HepG2 (cell line): Measurements from ENCODE around the gene TAB3. TPM values are rescaled to one million over a fixed set of nuclear protein-coding genes. Genes with fewer than 3 reads are reported as not detected.

ENCODE experiments used
- ATAC-seq: fragments of 200-7000 bp; cut with Tn5 transposase; 3 replicates; pipeline ENCODE4 v1.9.1; 2020; ENCODE audit warnings: mild to moderate bottlenecking, moderate library complexity
- BruUV-seq: library from RNA; stranded (reverse); fragments of 400-500 nt; replicated peaks from 2 replicates; lab custom pipeline; 2021; lab: Mats Ljungman, UMichigan
- CTCF ChIA-PET: fragments of 300-600 bp; formaldehyde crosslinking; extraction: SDS; loops from one replicate; lab custom pipeline; 2021; ENCODE audit warnings: low total read pairs, inconsistent platforms, low intra/inter-chr PET ratio; lab: Yijun Ruan, JAX
- POLR2A ChIA-PET: fragments of 350-600 bp; sonication (Branson Sonifier 250); formaldehyde crosslinking; loops from one replicate; lab custom pipeline; 2020; ENCODE audit warnings: antibody characterized with exemption, inconsistent platforms; lab: Yijun Ruan, JAX
- DNase-seq: peaks from one replicate; pipeline ENCODE4 v3.0.0-alpha.2; 2015; ENCODE audit warnings: low spot score
- FAIRE-seq: peaks from 3 replicates; lab custom pipeline; 2011; peaks lifted over from hg19 to GRCh38; lab: Jason Lieb, UNC
- H2AFZ ChIP-seq: one replicate; pipeline ENCODE4 v1.6.1; 2011; ENCODE audit warnings: low read length, inconsistent platforms
- H3K27ac ChIP-seq: fragments of 300-600 bp; 3 replicates; pipeline ENCODE4 v1.8.0; 2011; ENCODE audit warnings: mixed run types, mild to moderate bottlenecking, mixed read lengths, low read length, inconsistent platforms; ENCODE audit not compliant: insufficient read depth; ENCODE audit errors: extremely low read length
- H3K27me3 ChIP-seq, 2 experiments: fragments of 200-600 bp in 1 of 2; 2 replicates in 1 of 2; 3 replicates in 1 of 2; pipeline versions ENCODE4 v1.6.0 to v1.8.0; 2011; ENCODE audit warnings: low read length in 2 of 2, mild to moderate bottlenecking in 2 of 2, moderate library complexity in 2 of 2, inconsistent platforms in 1 of 2; ENCODE audit not compliant: insufficient read depth in 2 of 2, control insufficient read depth in 1 of 2
- H3K36me3 ChIP-seq, 2 experiments: fragments of 200-600 bp in 1 of 2; replicated peaks in 1 of 2; 2 replicates in 1 of 2; 3 replicates in 1 of 2; pipeline versions ENCODE4 v1.5.1 to v1.8.0; 2011; ENCODE audit warnings: low read length in 2 of 2, inconsistent platforms in 1 of 2; ENCODE audit not compliant: insufficient read depth in 2 of 2, control insufficient read depth in 1 of 2
- H3K4me1 ChIP-seq: 2 replicates; pipeline ENCODE4 v1.5.1; 2012; ENCODE audit warnings: low read length, inconsistent platforms; ENCODE audit not compliant: insufficient read depth
- H3K4me2 ChIP-seq: 2 replicates; pipeline ENCODE4 v1.6.0; 2011; ENCODE audit warnings: low read depth, low read length, inconsistent platforms
- H3K4me3 ChIP-seq, 3 experiments: fragments of 200-600 bp in 1 of 3; sonication (generic), shearing (Covaris generic) in 1 of 3; replicated peaks in 1 of 3; 2 replicates each; pipeline ENCODE4 v1.5.1; 2011 to 2016; ENCODE audit warnings: low read length in 3 of 3, inconsistent platforms in 2 of 3, low read depth in 2 of 3, mild to moderate bottlenecking in 2 of 3, control low read depth in 1 of 3, mixed read lengths in 1 of 3; ENCODE audit not compliant: insufficient read depth in 1 of 3
- H3K79me2 ChIP-seq: one replicate; pipeline ENCODE4 v1.6.1; 2011; ENCODE audit warnings: low read length, inconsistent platforms; ENCODE audit not compliant: insufficient read depth
- H3K9ac ChIP-seq: 2 replicates; pipeline ENCODE4 v1.6.0; 2011; ENCODE audit warnings: mild to moderate bottlenecking, low read depth, low read length, inconsistent platforms; ENCODE audit not compliant: insufficient read depth
- H3K9me3 ChIP-seq: 2 replicates; pipeline ENCODE4 v1.5.1; 2012; ENCODE audit warnings: mild to moderate bottlenecking, low read length
- H4K20me1 ChIP-seq: 2 replicates; pipeline ENCODE4 v1.6.0; 2011; ENCODE audit warnings: inconsistent platforms, mild to moderate bottlenecking, low read length, moderate library complexity; ENCODE audit not compliant: insufficient read depth
- BORCS8-MEF2B ChIP-seq: sonication (generic); formaldehyde crosslinking; IDR thresholded peaks from 2 replicates; pipeline ENCODE4 v1.8.0; 2022; ENCODE audit warnings: mild to moderate bottlenecking, missing genetic modification reagents
- GPN1 ChIP-seq: sonication (generic); formaldehyde crosslinking; IDR thresholded peaks from 2 replicates; pipeline ENCODE4 v1.5.1; 2020; ENCODE audit warnings: missing genetic modification reagents, borderline replicate concordance
- HNRNPL ChIP-seq: fragments of 200-400 bp; formaldehyde crosslinking; IDR thresholded peaks from 2 replicates; pipeline ENCODE4 v1.6.1; 2017; ENCODE audit warnings: mild to moderate bottlenecking, low read depth, low read length
- IKZF4 ChIP-seq: sonication (generic); formaldehyde crosslinking; IDR thresholded peaks from 2 replicates; pipeline ENCODE4 v1.5.1; 2020; ENCODE audit warnings: borderline replicate concordance, mild to moderate bottlenecking, low read depth, missing genetic modification reagents; ENCODE audit errors: not compliant biosample characterization
- KDM2A ChIP-seq: sonication (generic); formaldehyde crosslinking; IDR thresholded peaks from 2 replicates; pipeline ENCODE4 v1.4.0; 2020; ENCODE audit warnings: low read depth, missing genetic modification reagents, borderline replicate concordance
- MTA1 ChIP-seq: sonication (generic); formaldehyde crosslinking; IDR thresholded peaks from 2 replicates; pipeline ENCODE4 v1.4.0; 2020; ENCODE audit warnings: missing genetic modification reagents, mild to moderate bottlenecking, borderline replicate concordance
- RFXAP ChIP-seq: sonication (generic); formaldehyde crosslinking; IDR thresholded peaks from 2 replicates; pipeline ENCODE4 v1.4.0; 2020; ENCODE audit warnings: missing genetic modification reagents, borderline replicate concordance
- SIN3A ChIP-seq: IDR thresholded peaks from 2 replicates; pipeline ENCODE4 v1.6.1; 2011; ENCODE audit warnings: low read depth, mild to moderate bottlenecking, control low read depth, low read length, borderline replicate concordance
- SIX1 ChIP-seq: sonication (generic); formaldehyde crosslinking; IDR thresholded peaks from 2 replicates; pipeline ENCODE4 v1.4.0; 2020; ENCODE audit warnings: missing genetic modification reagents, borderline replicate concordance
- SRSF4 ChIP-seq: fragments of 200-400 bp; formaldehyde crosslinking; IDR thresholded peaks from one replicate; pipeline ENCODE4 v1.6.1; 2018; ENCODE audit warnings: mild to moderate bottlenecking, low read depth, low read length, moderate library complexity; ENCODE audit not compliant: poor library complexity, severe bottlenecking
- ZNF276 ChIP-seq: sonication (generic); formaldehyde crosslinking; IDR thresholded peaks from 2 replicates; pipeline ENCODE4 v1.4.0; 2020; ENCODE audit warnings: mild to moderate bottlenecking, low read depth, missing genetic modification reagents
- ZNF33A ChIP-seq: sonication (generic); formaldehyde crosslinking; IDR thresholded peaks from 2 replicates; pipeline ENCODE4 v1.5.1; 2020; ENCODE audit warnings: missing genetic modification reagents, mild to moderate bottlenecking, moderate library complexity, borderline replicate concordance
- WGBS: methylation state at CpG from one replicate; pipeline ENCODE4 v1.1.6; 2017; ENCODE audit warnings: low lambda C conversion rate; 5-methylcytosine and 5-hydroxymethylcytosine counted together
- in situ Hi-C: cut with HindIII; loops from 2 replicates; pipeline ENCODE4 v1.10.0; 2017; ENCODE audit warnings: low pct_unique_long_range_greater_than_20kb; ENCODE audit not compliant: extremely low pct_ligation_motif_present
- intact Hi-C: fragments of 100-400 bp; cut with micrococcal nuclease; formaldehyde crosslinking; loops from one replicate; pipeline ENCODE4 v1.10.0; 2022; ENCODE audit not compliant: unreplicated experiment
- polyA plus RNA-seq, 8 experiments: library from polyadenylated mRNA; depleted of rRNA in 3 of 8; stranded (reverse) in 7 of 8; unstranded in 1 of 8; fragments of >200 nt; fragmentation: Illumina TruSeq in 4 of 8; extraction: Trizol in 4 of 8; gene quantifications; 2 replicates each; pipeline versions ENCODE4 v1.2.1 to v1.2.3, GENCODE V29; 2011 to 2016; ENCODE audit warnings: low read depth in 4 of 8, missing spikeins in 1 of 8, mixed read lengths in 1 of 8; ENCODE audit not compliant: insufficient read depth in 1 of 8
- total RNA-seq, 5 experiments: library from RNA; depleted of rRNA; stranded (reverse); fragments of >200 nt; fragmentation: Illumina TruSeq; extraction: Trizol; gene quantifications; 2 replicates each; pipeline ENCODE4 v1.2.3, GENCODE V29; 2016; ENCODE audit warnings: low read depth in 1 of 5

TAB3 gene
- total and polyA plus RNA-seq, 2 of the 13 experiments (the other 11 are each of a cell fraction or from before 2014, with no cell fraction given) = 27.2 to 59.8 TPM

GRCh38 chrX:30887721-30888120 lies 1.3 kb downstream of the TAB3 start:
- WGBS = 5% methylated on average over 4 of the region's 4 CpGs
- POLR2A ChIA-PET = interaction anchor here (1.7 kb wide), 1 partner anchor 43 kb away, joined by 7 read pairs; no protein-coding TSS in a partner anchor
- Histone ChIP-seq H3K27ac (peak overlapping the region; percentile 76), H3K4me2 (peak overlapping the region; percentile 66), H4K20me1 (no peaks in the 10 kb centered on the region), H3K4me1 (peaks cover 52% of the 10 kb centered on the region), H3K36me3 (peaks cover 0 to 4% of the 10 kb centered on the region in 2 experiments; a peak in 1 of 5 replicates), H3K27me3 (no peaks in the 10 kb centered on the region), H2AFZ (no peak overlapping the region), H3K9me3 (no peaks in the 10 kb centered on the region), H3K4me3 (peak overlapping the region; percentile 72 to 94 (median 84); a peak in 5 of 6 replicates), H3K9ac (peak overlapping the region; percentile 84), H3K79me2 (peaks cover 61% of the 10 kb centered on the region)
- TF ChIP-seq HNRNPL = no peak
- TF ChIP-seq IKZF4 = no peak
- TF ChIP-seq MTA1 (CRISPR knock-in tag) = no peak
- TF ChIP-seq SIN3A = no peak
- TF ChIP-seq BORCS8-MEF2B (CRISPR knock-in tag) = no peak
- no peak for TF ChIP-seq SIX1 (CRISPR knock-in tag)
- no peak for TF ChIP-seq SRSF4
- TF ChIP-seq KDM2A (CRISPR knock-in tag) = no peak
- TF ChIP-seq ZNF33A (CRISPR knock-in tag) = no peak
- TF ChIP-seq RFXAP (CRISPR knock-in tag) = no peak
- TF ChIP-seq ZNF276 (CRISPR knock-in tag) = no peak
- TF ChIP-seq GPN1 (CRISPR knock-in tag) = no peak
- FAIRE-seq (no peak), ATAC-seq (no peak), DNase-seq (no peak)
- no TSS peak for BruUV-seq
- in situ Hi-C loops (no loop called here), intact Hi-C loops (loop anchor here (5.0 to 10.0 kb wide), 2 partner anchors 45 to 87 kb away; no protein-coding TSS in a partner anchor)
- CTCF ChIA-PET = no interaction called here
